Liver (tissue), 9 donors: ENCODE data around the gene NT5C3A. TPM values are rescaled to one million over a fixed set of nuclear protein-coding genes. Genes with fewer than 3 reads are reported as not detected.

Source experiments
- DNase-seq: peaks from one replicate; pipeline ENCODE4 v3.0.0-alpha.2; 2017; ENCODE audit warnings: low spot score
- H3K27ac ChIP-seq, 2 donors: one replicate each; pipeline ENCODE4 v1.7.0; 2013; ENCODE audit warnings: inconsistent platforms in 2 of 2, low read length in 2 of 2, control low read depth in 1 of 2, low read depth in 1 of 2, mild to moderate bottlenecking in 1 of 2
- H3K27me3 ChIP-seq, 4 donors: one replicate each; pipeline versions ENCODE4 v1.6.1 to v1.7.0; 2013; ENCODE audit warnings: low read length in 3 of 4, inconsistent platforms in 1 of 4, mild to moderate bottlenecking in 1 of 4, moderate library complexity in 1 of 4; ENCODE audit not compliant: control insufficient read depth in 4 of 4, insufficient read depth in 4 of 4
- H3K36me3 ChIP-seq, 4 donors: one replicate each; pipeline versions ENCODE4 v1.6.1 to v1.7.0; 2013; ENCODE audit warnings: low read length in 3 of 4, mild to moderate bottlenecking in 3 of 4, low read depth in 1 of 4, moderate library complexity in 1 of 4; ENCODE audit not compliant: control insufficient read depth in 4 of 4, insufficient read depth in 3 of 4
- H3K4me1 ChIP-seq, 4 donors: one replicate each; pipeline versions ENCODE4 v1.6.1 to v1.7.0; 2013; ENCODE audit warnings: low read length in 3 of 4, mild to moderate bottlenecking in 3 of 4, moderate library complexity in 1 of 4; ENCODE audit not compliant: control insufficient read depth in 4 of 4, insufficient read depth in 4 of 4
- H3K4me3 ChIP-seq, 3 donors: one replicate each; pipeline versions ENCODE4 v1.6.1 to v1.7.0; 2013; ENCODE audit warnings: low read length in 3 of 3, control low read depth in 1 of 3, low read depth in 1 of 3, mild to moderate bottlenecking in 1 of 3
- H3K9ac ChIP-seq, 2 donors: one replicate each; pipeline ENCODE4 v1.7.0; 2013; ENCODE audit warnings: low read length in 2 of 2, mild to moderate bottlenecking in 2 of 2, moderate library complexity in 2 of 2, control low read depth in 1 of 2, low read depth in 1 of 2
- H3K9me3 ChIP-seq, 4 donors: one replicate each; pipeline versions ENCODE4 v1.6.1 to v1.7.0; 2013; ENCODE audit warnings: low read length in 3 of 4; ENCODE audit not compliant: control insufficient read depth in 4 of 4
- CTCF ChIP-seq: fragments of 150-350 bp; IDR thresholded peaks from 2 replicates; pipeline ENCODE4 v1.5.1; 2017; ENCODE audit warnings: improper control_type of control experiment, low read depth, low read length; ENCODE audit not compliant: missing input control
- GABPA ChIP-seq, 2 donors: IDR thresholded peaks in 1 of 2; conservative IDR thresholded peaks in 1 of 2; 2 replicates each; pipeline ENCODE4 v1.6.1; 2016; ENCODE audit warnings: antibody characterized with exemption in 2 of 2, mild to moderate bottlenecking in 1 of 2, moderate library complexity in 1 of 2
- HNF4A ChIP-seq, 2 donors: conservative IDR thresholded peaks; 2 replicates each; pipeline ENCODE4 v1.6.1; 2016; ENCODE audit warnings: antibody characterized with exemption in 2 of 2, mild to moderate bottlenecking in 2 of 2
- JUND ChIP-seq, 2 donors: IDR thresholded peaks; 2 replicates each; pipeline ENCODE4 v1.6.1; 2016; ENCODE audit warnings: antibody characterized with exemption in 2 of 2
- NR2F2 ChIP-seq: IDR thresholded peaks from 2 replicates; pipeline ENCODE4 v1.6.1; 2016; ENCODE audit warnings: antibody characterized with exemption
- RAD21 ChIP-seq, 2 donors: IDR thresholded peaks; 2 replicates each; pipeline ENCODE4 v1.6.1; 2016; ENCODE audit warnings: antibody characterized with exemption in 2 of 2, mild to moderate bottlenecking in 2 of 2
- REST ChIP-seq: IDR thresholded peaks from 2 replicates; pipeline ENCODE4 v1.6.1; 2016; ENCODE audit warnings: antibody characterized with exemption, mild to moderate bottlenecking
- TAF1 ChIP-seq: conservative IDR thresholded peaks from 2 replicates; pipeline ENCODE4 v1.6.1; 2016; ENCODE audit warnings: antibody characterized with exemption, mild to moderate bottlenecking
- YY1 ChIP-seq: IDR thresholded peaks from 2 replicates; pipeline ENCODE4 v1.6.1; 2016; ENCODE audit warnings: antibody characterized with exemption, mild to moderate bottlenecking
- ZBTB33 ChIP-seq: IDR thresholded peaks from 2 replicates; pipeline ENCODE4 v1.6.1; 2016; ENCODE audit warnings: antibody characterized with exemption
- WGBS: extraction: QIAGEN DNeasy Blood & Tissue Kit; methylation state at CpG from one replicate; pipeline ENCODE4 v1.1.7; 2013; 5-methylcytosine and 5-hydroxymethylcytosine counted together
- polyA plus RNA-seq, 2 donors: library from polyadenylated mRNA; stranded (reverse) in 1 of 2; unstranded in 1 of 2; fragments of 200-250 nt in 1 of 2; fragments of >200 nt in 1 of 2; fragmentation: Nextera tagmentation in 1 of 2; extraction: Ambion mirVana in 1 of 2; gene quantifications; one replicate each; pipeline versions ENCODE4 v1.2.1 to v1.2.3, GENCODE V29; 2013 to 2015
- total RNA-seq, 2 donors: library from RNA; depleted of rRNA; stranded (reverse); fragments of >200 nt; gene quantifications; one replicate each; pipeline ENCODE4 v1.2.3, GENCODE V29; 2014
- donor health status: healthy.
- donor health status: healthy.
- donor health status: healthy.
- donor health status: healthy.
- donor health status: healthy.

The NT5C3A gene
- total RNA-seq, result 10 to 100 TPM in 1 of 2 donors, 1 to 10 TPM in 1; 9.5 to 41.6 TPM
- 1 to 10 TPM; 4.3 to 9.8 TPM for polyA plus RNA-seq

- peak; percentile 61 for DNase-seq
- under 1% methylated on average over 66 of the region's 66 CpGs for WGBS
Observed at GRCh38 chr7:33062023-33062781, at the start of gene NT5C3A. Gene NT5C3A (minus strand): TSS chr7:33062776. CDS start chr7:33062705, 71 bp downstream.

GRCh38 chr7:33111614-33112013, 49.0 kb upstream of the NT5C3A start:
- 72% methylated on average over 3 of the region's 3 CpGs for WGBS
- Histone ChIP-seq H3K4me1 (peaks cover 6 to 20% (median 15%) of the 10 kb centered on the region in 4 donors), H3K4me3 (no peak overlapping the region), H3K27me3 (no peaks in the 10 kb centered on the region), H3K27ac (no peak overlapping the region), H3K9ac (no peak overlapping the region), H3K36me3 (no peaks in the 10 kb centered on the region), H3K9me3 (no peaks in the 10 kb centered on the region)
- TF ChIP-seq HNF4A (conservative IDR thresholded peaks at IDR 0.05) (no peak), JUND (IDR thresholded peaks at IDR 0.05) (no peak), RAD21 (IDR thresholded peaks at IDR 0.05) (no peak), TAF1 (no peak), ZBTB33 (no peak), CTCF (no peak), REST (no peak), NR2F2 (no peak), GABPA (IDR thresholded peaks at IDR 0.05 in 1 of 2, conservative IDR thresholded peaks at IDR 0.05 in 1 of 2) (no peak)
- DNase-seq, result no peak

More at GRCh38 chr7:33062023-33062781, at the start of gene NT5C3A:
- Histone ChIP-seq H3K4me3 (peak within 1 kb of the TSS; percentile 90 to 95 (median 90)), H3K9ac (peak within 1 kb of the TSS; percentile 88), H3K27me3 (no peaks in the 10 kb centered on the region), H3K27ac (peak within 1 kb of the TSS; percentile 97), H3K4me1 (peaks cover 10 to 34% (median 20%) of the 10 kb centered on the region in 4 donors), H3K9me3 (peaks cover 0 to 2% (median 0%) of the 10 kb centered on the region in 4 donors), H3K36me3 (no peaks in the 10 kb centered on the region)
- TF ChIP-seq YY1 (no peak), REST (peak; percentile 39)
